ENCODE results near the gene SPG11.
A peak's percentile ranks its signal among the peaks of the same experiment; 100 is the strongest.

DNA sequence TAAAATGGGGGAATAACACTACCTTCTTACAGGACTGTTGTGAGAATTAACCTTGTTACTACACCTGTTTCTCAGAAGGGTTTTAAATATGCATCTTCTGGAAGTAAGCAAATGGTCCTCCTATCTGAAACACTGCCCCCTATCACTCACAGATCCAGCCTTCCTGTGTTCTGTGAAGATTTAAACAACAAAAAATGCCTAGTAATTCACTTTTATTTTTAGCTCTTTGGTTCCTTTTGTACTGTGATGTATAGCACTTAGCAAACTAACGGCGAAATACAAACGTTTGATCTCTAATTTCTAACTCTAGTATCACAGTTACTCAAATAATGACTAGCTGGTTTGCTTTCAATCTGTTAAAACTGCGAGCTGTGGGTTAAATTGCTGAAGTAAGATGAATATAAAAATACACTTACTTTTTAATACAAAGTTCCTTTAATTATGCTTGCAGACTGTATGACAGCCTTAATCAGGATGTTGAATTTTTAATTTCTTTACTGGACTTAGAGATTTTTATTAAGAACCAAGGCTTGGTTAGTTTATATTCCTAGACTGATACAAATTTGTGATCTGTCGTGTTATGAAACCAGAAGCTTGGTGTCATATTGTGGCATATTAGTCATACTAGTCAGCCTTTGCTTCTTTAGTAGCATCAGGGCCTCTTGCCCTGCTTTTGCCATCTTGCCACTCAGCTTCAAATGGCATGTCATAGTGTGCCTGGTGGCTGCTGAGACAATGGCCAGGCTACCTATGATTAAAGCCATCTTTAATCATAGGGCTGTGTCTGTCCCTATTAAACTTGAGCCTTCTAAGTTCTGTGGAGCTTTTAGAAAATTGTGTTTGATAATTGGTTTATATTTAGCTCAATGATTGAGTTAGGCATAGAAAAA is 117.3 kb downstream of the SPG11 start:
- TF ChIP-seq, protein P1, sequence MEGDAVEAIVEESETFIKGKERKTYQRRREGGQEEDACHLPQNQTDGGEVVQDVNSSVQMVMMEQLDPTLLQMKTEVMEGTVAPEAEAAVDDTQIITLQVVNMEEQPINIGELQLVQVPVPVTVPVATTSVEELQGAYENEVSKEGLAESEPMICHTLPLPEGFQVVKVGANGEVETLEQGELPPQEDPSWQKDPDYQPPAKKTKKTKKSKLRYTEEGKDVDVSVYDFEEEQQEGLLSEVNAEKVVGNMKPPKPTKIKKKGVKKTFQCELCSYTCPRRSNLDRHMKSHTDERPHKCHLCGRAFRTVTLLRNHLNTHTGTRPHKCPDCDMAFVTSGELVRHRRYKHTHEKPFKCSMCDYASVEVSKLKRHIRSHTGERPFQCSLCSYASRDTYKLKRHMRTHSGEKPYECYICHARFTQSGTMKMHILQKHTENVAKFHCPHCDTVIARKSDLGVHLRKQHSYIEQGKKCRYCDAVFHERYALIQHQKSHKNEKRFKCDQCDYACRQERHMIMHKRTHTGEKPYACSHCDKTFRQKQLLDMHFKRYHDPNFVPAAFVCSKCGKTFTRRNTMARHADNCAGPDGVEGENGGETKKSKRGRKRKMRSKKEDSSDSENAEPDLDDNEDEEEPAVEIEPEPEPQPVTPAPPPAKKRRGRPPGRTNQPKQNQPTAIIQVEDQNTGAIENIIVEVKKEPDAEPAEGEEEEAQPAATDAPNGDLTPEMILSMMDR (conservative IDR thresholded peaks at IDR 0.05; ENCODE audit: low read depth in 2 of 2) = peak; percentile 55 to 65
- TF ChIP-seq POLR2AphosphoS5 (IDR thresholded peaks at IDR 0.05; ENCODE audit: low read depth) (no peak), STAT1 (IDR thresholded peaks at IDR 0.05; ENCODE audit: unreplicated experiment) (no peak), EZH2 (IDR thresholded peaks at IDR 0.05; ENCODE audit: low read depth, unreplicated experiment) (no peak), EZH2phosphoT487 (IDR thresholded peaks at IDR 0.05; ENCODE audit: unreplicated experiment) (no peak)
- TF ChIP-seq, protein P2, sequence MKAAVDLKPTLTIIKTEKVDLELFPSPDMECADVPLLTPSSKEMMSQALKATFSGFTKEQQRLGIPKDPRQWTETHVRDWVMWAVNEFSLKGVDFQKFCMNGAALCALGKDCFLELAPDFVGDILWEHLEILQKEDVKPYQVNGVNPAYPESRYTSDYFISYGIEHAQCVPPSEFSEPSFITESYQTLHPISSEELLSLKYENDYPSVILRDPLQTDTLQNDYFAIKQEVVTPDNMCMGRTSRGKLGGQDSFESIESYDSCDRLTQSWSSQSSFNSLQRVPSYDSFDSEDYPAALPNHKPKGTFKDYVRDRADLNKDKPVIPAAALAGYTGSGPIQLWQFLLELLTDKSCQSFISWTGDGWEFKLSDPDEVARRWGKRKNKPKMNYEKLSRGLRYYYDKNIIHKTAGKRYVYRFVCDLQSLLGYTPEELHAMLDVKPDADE (IDR thresholded peaks at IDR 0.05) = no peak

Measured in GM23338 (cell line).